Breast epithelium (tissue), 4 donors: ENCODE data around the gene KCNIP1. TPM values are rescaled to one million over a fixed set of nuclear protein-coding genes. Genes with fewer than 3 reads are reported as not detected.

Source experiments
- DNase-seq, 2 donors: peaks; one replicate each; pipeline ENCODE4 v3.0.0-alpha.2; 2019; ENCODE audit warnings: low spot score in 2 of 2
- H3K27ac ChIP-seq, 2 donors: fragments of 200-600 bp; sonication (generic) in 1 of 2; one replicate each; pipeline ENCODE4 v1.5.1; 2016 to 2019; ENCODE audit warnings: mild to moderate bottlenecking in 1 of 2
- H3K27me3 ChIP-seq, 2 donors: fragments of 200-600 bp; sonication (generic) in 1 of 2; one replicate each; pipeline versions ENCODE4 v1.5.1 to v1.6.0; 2017 to 2019; ENCODE audit warnings: control low read depth in 1 of 2, mild to moderate bottlenecking in 1 of 2
- H3K36me3 ChIP-seq: fragments of 200-600 bp; one replicate; pipeline ENCODE4 v1.5.1; 2019
- H3K4me1 ChIP-seq, 2 donors: fragments of 200-600 bp; sonication (generic); one replicate each; pipeline ENCODE4 v1.5.1; 2016 to 2019; ENCODE audit warnings: control low read depth in 1 of 2
- H3K4me3 ChIP-seq, 3 donors: fragments of 200-600 bp; sonication (generic); 1 replicate in 2 of 3; 2 replicates in 1 of 3; pipeline ENCODE4 v1.5.1; 2016 to 2019; ENCODE audit warnings: mild to moderate bottlenecking in 3 of 3, moderate library complexity in 2 of 3
- H3K9me3 ChIP-seq, 2 donors: fragments of 200-600 bp; sonication (generic) in 1 of 2; one replicate each; pipeline ENCODE4 v1.5.1; 2016 to 2019; ENCODE audit warnings: control low read depth in 1 of 2
- POLR2A ChIP-seq: fragments of 450-650 bp; IDR thresholded peaks from one replicate; pipeline ENCODE4 v1.6.1; 2016; ENCODE audit warnings: antibody characterized with exemption, mild to moderate bottlenecking, moderate library complexity
- POLR2AphosphoS5 ChIP-seq, 3 donors: sonication (generic); formaldehyde crosslinking; IDR thresholded peaks; one replicate each; pipeline ENCODE4 v1.6.1; 2017; ENCODE audit warnings: antibody characterized with exemption in 3 of 3
- intact Hi-C: fragments of 100-400 bp; cut with DNase I; formaldehyde crosslinking; loops from one replicate; pipeline ENCODE4 v1.15.1; 2023; ENCODE audit warnings: low total_unique reads
- total RNA-seq, 3 donors: library from RNA; depleted of rRNA; stranded (reverse); fragments of >200 nt; gene quantifications; one replicate each; pipeline ENCODE4 v1.1.0, GENCODE V29; 2016
- TF ChIP-seq, protein P1 (sequence below), 3 donors: fragments of 450-650 bp; IDR thresholded peaks; one replicate each; pipeline ENCODE4 v1.5.1; 2016 to 2017; ENCODE audit warnings: antibody characterized with exemption in 3 of 3, mild to moderate bottlenecking in 3 of 3, moderate library complexity in 3 of 3

KCNIP1 gene
- total RNA-seq, 3 donors from 2014 or later = 1.0 to 1.6 TPM; not detected in 1

DNA sequence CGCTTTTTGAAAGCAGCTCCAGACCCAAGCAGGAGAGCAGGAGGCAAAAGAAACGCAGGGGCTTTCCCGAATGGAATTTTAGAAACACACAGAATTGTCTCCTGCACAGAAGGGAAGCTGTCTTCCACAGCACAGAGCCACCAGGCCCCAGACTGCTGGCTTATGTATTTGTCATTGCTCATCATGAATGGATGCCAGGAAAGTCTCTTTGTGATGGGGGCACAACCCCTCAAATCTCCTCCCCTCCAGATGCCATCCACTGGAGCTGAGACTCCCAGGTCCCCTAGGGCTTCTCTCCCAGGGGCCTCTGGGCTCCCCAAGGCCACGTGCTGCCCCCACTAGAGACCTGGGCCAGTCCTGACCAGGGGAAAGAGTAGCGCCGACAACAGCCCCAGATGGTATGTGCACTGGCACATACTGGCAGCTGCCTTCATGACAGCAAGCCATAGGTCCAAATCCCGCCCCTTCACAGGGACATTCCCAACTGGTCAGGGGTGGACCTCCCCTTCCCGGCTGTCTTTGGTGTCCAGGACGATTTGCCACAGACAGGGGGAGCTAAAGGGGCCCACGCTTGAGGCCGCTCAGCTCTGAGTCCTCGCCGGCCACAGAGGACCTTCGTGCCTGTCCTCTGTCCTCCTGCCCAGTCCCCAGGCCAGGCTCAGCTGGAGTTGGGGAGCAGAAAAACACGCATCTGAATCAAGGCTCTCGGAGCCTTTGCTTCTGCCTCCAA is 127.8 kb downstream of the KCNIP1 start:
- TF ChIP-seq, protein P1, sequence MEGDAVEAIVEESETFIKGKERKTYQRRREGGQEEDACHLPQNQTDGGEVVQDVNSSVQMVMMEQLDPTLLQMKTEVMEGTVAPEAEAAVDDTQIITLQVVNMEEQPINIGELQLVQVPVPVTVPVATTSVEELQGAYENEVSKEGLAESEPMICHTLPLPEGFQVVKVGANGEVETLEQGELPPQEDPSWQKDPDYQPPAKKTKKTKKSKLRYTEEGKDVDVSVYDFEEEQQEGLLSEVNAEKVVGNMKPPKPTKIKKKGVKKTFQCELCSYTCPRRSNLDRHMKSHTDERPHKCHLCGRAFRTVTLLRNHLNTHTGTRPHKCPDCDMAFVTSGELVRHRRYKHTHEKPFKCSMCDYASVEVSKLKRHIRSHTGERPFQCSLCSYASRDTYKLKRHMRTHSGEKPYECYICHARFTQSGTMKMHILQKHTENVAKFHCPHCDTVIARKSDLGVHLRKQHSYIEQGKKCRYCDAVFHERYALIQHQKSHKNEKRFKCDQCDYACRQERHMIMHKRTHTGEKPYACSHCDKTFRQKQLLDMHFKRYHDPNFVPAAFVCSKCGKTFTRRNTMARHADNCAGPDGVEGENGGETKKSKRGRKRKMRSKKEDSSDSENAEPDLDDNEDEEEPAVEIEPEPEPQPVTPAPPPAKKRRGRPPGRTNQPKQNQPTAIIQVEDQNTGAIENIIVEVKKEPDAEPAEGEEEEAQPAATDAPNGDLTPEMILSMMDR (IDR thresholded peaks at IDR 0.05) = no peak
- TF ChIP-seq POLR2A (no peak), POLR2AphosphoS5 (IDR thresholded peaks at IDR 0.05) (no peak)

DNA sequence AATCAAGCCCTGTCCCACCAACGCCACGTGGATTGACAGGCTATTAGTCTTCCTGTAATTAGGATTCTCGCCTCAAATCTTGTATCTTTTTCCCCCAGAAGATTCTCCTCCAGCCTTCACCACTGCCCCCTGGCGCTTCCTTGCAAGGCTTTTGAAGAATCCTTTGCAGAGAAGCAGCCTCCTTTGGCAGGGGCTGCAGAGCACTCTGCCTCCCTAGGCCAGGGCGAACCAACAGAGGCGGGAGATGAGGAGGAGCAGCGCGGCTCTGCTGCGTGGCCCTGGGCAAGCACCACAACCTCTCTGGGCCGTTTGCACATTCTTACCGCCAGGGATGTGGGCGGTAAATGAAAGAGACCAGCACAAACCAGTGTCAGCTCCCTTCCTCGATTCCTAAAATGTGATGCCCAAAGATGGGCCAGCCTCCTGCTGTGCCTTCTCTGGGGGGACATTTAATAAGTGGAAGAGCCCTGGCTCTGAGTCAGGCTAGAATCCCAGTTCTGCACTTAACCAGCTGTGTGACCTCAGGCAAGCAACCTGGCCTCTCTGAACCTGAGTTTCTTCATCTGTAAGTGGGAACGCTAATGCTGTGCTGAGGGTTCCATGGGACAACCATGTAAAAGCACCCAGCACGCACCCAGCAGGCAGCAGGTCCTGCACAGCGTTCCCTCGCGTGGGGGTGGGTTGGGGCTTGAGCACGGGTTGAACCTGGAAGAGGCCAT is 128.6 kb downstream of the KCNIP1 start:
- no peak for DNase-seq

More for the DNA sequence above, 127.8 kb downstream of the KCNIP1 start:
- Histone ChIP-seq H3K27me3 (no peaks in the 10 kb centered on the region), H3K9me3 (no peaks in the 10 kb centered on the region), H3K4me3 (no peak overlapping the region), H3K27ac (peak overlapping the region; percentile 21 to 48), H3K36me3 (no peaks in the 10 kb centered on the region), H3K4me1 (peaks cover 0 to 4% of the 10 kb centered on the region in 2 donors)
- DNase-seq = peak in 1 of 2 donors; percentile 26
- intact Hi-C loops = no loop called here

DNA sequence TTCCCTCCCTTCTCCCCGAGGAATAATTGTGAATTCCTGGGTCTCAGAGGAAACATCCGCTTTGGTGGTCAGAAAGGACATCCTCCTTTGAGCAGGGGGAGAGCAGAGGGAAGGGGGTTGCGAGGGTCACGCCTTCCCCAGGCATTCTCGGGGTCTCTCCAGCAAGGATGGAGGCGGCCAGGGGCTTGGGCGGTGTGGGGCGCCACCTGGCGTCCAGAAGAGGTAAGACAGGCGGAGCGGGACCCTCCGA is 129.1 kb downstream of the KCNIP1 start:
- peaks cover 0 to 4% of the 10 kb centered on the region in 2 donors for H3K4me1 ChIP-seq
- no peaks in the 10 kb centered on the region for H3K27me3 ChIP-seq
- DNase-seq = peak in 1 of 2 donors; percentile 38
- peak overlapping the region; percentile 76 to 77 for H3K27ac ChIP-seq
- intact Hi-C loops = no loop called here
- no peaks in the 10 kb centered on the region for H3K36me3 ChIP-seq
- H3K9me3 ChIP-seq = no peaks in the 10 kb centered on the region
- peak overlapping the region; percentile 12 to 50 (median 30) for H3K4me3 ChIP-seq
- no peak for TF ChIP-seq POLR2AphosphoS5 (IDR thresholded peaks at IDR 0.05)
- TF ChIP-seq, protein P1 (IDR thresholded peaks at IDR 0.05) = peak; percentile 87 to 96 (median 91)

More for the DNA sequence above, 128.6 kb downstream of the KCNIP1 start:
- TF ChIP-seq, protein P1 (IDR thresholded peaks at IDR 0.05) = no peak
- TF ChIP-seq POLR2A (no peak), POLR2AphosphoS5 (IDR thresholded peaks at IDR 0.05) (no peak)
- Histone ChIP-seq H3K27me3 (no peaks in the 10 kb centered on the region), H3K9me3 (no peaks in the 10 kb centered on the region), H3K4me3 (peak overlapping the region in 2 of 3 donors; percentile 30 to 50), H3K27ac (peak overlapping the region; percentile 76 to 77), H3K36me3 (no peaks in the 10 kb centered on the region), H3K4me1 (peaks cover 0 to 4% of the 10 kb centered on the region in 2 donors)
- intact Hi-C loops = no loop called here

DNA sequence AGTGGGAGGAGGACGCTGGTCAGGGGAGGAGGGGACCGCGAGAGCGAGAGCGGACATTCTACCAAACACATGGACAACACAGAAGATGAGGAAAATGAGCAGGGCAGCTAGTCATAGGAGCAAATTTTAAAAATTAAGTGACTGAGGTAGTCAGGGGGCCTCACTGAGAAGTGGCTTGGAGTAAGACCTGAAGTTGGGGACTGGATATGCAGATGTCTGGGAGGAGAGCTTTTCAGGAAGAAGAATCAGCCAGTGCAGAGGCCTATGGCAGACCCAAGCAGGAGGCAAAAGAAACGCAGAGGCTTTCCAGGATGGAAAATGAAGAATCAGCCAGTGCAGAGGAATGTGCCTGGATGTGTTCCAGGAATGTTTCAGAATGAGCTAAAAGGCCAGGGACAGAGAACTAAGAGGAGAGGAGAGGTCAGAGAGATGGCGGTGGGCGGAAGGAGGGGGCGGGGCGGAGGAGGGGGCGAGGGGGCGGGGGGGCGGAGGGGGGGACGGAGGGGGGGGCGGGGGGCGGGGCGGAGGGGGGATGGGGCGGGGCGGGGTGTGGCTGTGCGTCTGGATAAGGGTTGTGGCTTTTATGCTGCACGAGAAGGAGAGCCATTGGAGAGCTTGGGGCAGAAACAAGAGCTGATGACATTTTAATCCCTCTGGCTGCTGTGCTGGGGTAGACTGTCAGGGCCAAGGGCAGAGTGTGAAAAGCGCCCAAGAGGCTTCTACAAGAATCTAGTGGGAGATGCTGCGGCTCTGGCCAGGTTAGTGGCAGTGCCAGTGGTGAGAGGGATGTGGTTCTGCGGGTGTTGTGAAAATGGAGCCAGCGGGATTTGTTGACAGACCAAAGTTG is 129.6 kb downstream of the KCNIP1 start:
- Histone ChIP-seq H3K36me3 (no peaks in the 10 kb centered on the region), H3K27ac (peak overlapping the region; percentile 76 to 77), H3K9me3 (no peaks in the 10 kb centered on the region), H3K4me1 (peaks cover 0 to 4% of the 10 kb centered on the region in 2 donors), H3K27me3 (no peaks in the 10 kb centered on the region), H3K4me3 (peak overlapping the region; percentile 12 to 50 (median 30))
- TF ChIP-seq, protein P1 (IDR thresholded peaks at IDR 0.05) = no peak
- TF ChIP-seq POLR2AphosphoS5 (IDR thresholded peaks at IDR 0.05) = no peak
- no peak for TF ChIP-seq POLR2A
- intact Hi-C loops = no loop called here
- peak in 1 of 2 donors; percentile 69 for DNase-seq
